ENCODE data around the gene SH3RF1.
A peak's percentile ranks its signal among the peaks of the same experiment; 100 is the strongest.

DNA sequence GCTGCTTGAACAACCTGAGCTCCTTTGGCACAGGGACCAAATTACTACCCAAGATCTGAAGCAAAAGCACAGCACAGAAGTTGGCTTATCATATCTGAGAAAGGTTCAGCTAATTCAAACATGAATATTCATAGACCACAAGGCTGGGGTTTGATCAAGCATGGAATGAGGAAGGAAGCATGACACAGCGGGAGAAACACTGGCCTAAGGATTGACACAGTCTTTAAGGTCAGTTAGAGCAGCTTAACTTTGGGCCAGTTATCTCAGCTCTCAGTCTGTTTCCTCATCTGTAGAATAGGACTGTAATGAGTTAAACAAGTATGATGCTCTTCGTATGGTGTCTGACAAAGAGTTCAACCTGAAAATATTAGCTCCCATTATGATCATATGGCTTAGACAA lies 172.2 kb downstream of the SH3RF1 start:
- no peak for TF ChIP-seq CTCF (IDR thresholded peaks at IDR 0.05; ENCODE audit: low read depth, low read length)
- TF ChIP-seq, protein P1, sequence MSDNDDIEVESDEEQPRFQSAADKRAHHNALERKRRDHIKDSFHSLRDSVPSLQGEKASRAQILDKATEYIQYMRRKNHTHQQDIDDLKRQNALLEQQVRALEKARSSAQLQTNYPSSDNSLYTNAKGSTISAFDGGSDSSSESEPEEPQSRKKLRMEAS (IDR thresholded peaks at IDR 0.05; ENCODE audit: low read depth, low read length) = peak; percentile 56
- no peak for TF ChIP-seq POLR2A (IDR thresholded peaks at IDR 0.05; ENCODE audit: extremely low read depth, insufficient read length)
- no peak for TF ChIP-seq MYC (IDR thresholded peaks at IDR 0.05; ENCODE audit: low read depth, low read length)

Measured in NB4 (cell line).